Activated CD4-positive, alpha-beta T cell treated with anti-CD3 and anti-CD28 coated beads, Interleukin-2, amount 10 ng/mL, durations not matched to agents 7 days and 5 days (primary cell): ENCODE measurements around the gene ZNF579. TPM values are rescaled to one million over a fixed set of nuclear protein-coding genes. Genes with fewer than 3 reads are reported as not detected.
"Not testable (repeated sequence)": the region's sequence is repeated elsewhere in the genome, so short reads cannot be mapped to it uniquely, and the experiment has no call there.

Source experiments
- CTCF ChIA-PET: fragments of 350-600 bp; sonication (Branson Sonifier 250); formaldehyde crosslinking; loops from one replicate; lab custom pipeline; 2021; ENCODE audit warnings: antibody characterized with exemption; lab: Charles Lee
- POLR2A ChIA-PET: fragments of 350-600 bp; sonication (Branson Sonifier 250); formaldehyde crosslinking; loops from one replicate; lab custom pipeline; 2021; ENCODE audit warnings: antibody characterized with exemption; lab: Charles Lee
- DNase-seq: peaks from one replicate; pipeline ENCODE4 v3.0.0-alpha.2; 2020
- H3K27ac Mint-ChIP-seq: one replicate; pipeline ENCODE4 v1.8.0; 2021; ENCODE audit warnings: mild to moderate bottlenecking, moderate library complexity, mixed read lengths
- H3K27me3 Mint-ChIP-seq: one replicate; pipeline ENCODE4 v1.8.0; 2021; ENCODE audit warnings: mixed read lengths
- H3K36me3 Mint-ChIP-seq: one replicate; pipeline ENCODE4 v1.8.0; 2021; ENCODE audit warnings: low read depth, mixed read lengths
- H3K4me1 Mint-ChIP-seq: one replicate; pipeline ENCODE4 v1.8.0; 2021; ENCODE audit warnings: mixed read lengths
- H3K4me3 Mint-ChIP-seq: one replicate; pipeline ENCODE4 v1.8.0; 2021; ENCODE audit warnings: mild to moderate bottlenecking, moderate library complexity, mixed read lengths
- H3K9me3 Mint-ChIP-seq: one replicate; pipeline ENCODE4 v1.8.0; 2021; ENCODE audit warnings: mixed read lengths
- total RNA-seq, 2 experiments: library from RNA; stranded (reverse); gene quantifications; one replicate each; pipeline ENCODE4 v1.2.3, GENCODE V29; 2021

ZNF579 gene
- total RNA-seq, 2 experiments from 2014 or later = 7.0 to 8.0 TPM

DNA sequence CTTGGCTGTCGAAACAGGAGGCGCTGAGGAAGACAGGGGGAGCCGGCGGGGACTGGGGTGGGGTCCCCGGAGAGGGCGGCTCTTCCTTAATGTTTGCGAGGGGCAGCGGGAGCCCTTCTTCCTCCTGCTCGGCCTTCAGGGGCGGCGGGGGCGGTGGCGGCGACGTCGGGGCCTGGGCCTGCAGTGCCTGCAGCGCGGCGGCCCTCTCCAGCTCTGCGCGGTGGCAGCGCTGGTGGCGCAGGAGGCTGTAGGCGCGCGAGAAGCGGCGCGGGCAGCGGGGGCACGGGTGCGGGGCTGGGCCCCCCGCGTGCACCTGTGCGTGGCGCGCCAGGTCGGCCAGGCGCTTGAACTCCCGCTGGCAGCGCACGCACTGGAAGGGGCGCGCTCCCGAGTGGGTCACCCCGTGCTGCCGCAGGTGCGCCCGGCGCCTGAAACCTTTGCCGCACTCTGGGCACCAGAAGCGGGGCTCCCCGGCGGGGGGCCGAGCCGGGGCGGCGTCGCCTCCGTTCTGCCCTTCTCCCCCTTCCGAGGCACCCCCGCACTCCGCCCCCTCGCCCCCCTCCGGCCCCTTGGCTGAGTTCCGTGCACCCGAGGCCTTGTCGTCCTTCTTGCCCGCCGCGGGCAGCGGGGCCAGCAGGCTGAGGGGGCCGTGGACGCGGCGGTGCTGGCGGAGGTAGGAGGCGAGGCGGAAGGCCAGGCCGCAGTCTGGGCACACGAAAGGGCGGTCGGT lies 2.5 kb downstream of the ZNF579 start:
- no peak overlapping the region for H3K27ac Mint-ChIP-seq
- ChIA-PET CTCF (no interaction called here), POLR2A (no interaction called here)
- H3K36me3 Mint-ChIP-seq = peaks cover 12% of the 10 kb centered on the region
- no peak for DNase-seq
- no peaks in the 10 kb centered on the region for H3K27me3 Mint-ChIP-seq
- peaks cover 21% of the 10 kb centered on the region for H3K4me1 Mint-ChIP-seq
- no peak overlapping the region for H3K4me3 Mint-ChIP-seq
- H3K9me3 Mint-ChIP-seq = no peaks in the 10 kb centered on the region

GRCh38 chr19:55576746-55577145 lies 3.9 kb downstream of the ZNF579 start:
- ChIA-PET POLR2A (no interaction called here), CTCF (interaction anchor here (0.6 to 1.5 kb wide), 2 partner anchors 56 to 69 kb away, joined by 3 to 4 read pairs; no protein-coding TSS in a partner anchor)
- H3K36me3 Mint-ChIP-seq = peaks cover 12% of the 10 kb centered on the region
- no peaks in the 10 kb centered on the region for H3K9me3 Mint-ChIP-seq
- H3K27ac Mint-ChIP-seq = no peak overlapping the region
- peaks cover 17% of the 10 kb centered on the region for H3K4me1 Mint-ChIP-seq
- H3K4me3 Mint-ChIP-seq = no peak overlapping the region
- H3K27me3 Mint-ChIP-seq = no peaks in the 10 kb centered on the region
- DNase-seq = no peak

DNA sequence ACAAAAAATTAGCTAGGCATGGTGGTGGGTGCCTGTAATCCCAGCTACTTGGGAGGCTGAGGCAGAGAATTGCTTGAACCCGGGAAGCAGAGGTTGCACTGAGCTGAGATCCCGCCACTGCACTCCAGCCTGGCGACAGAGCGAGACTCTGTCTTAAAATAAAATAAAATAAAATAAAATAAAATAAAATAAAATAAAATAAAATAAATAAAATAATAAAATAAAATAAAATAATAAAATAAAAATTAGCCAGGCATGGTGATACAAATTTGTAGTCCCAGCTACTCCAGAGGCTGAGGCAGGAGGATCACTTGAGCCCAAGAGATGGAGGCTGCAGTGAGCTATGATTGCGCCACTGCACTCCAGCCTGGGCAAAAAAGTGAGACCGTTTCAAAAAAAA lies 6.7 kb downstream of the ZNF579 start:
- CTCF ChIA-PET = interaction anchor here (0.6 kb wide), 2 partner anchors 51 to 380 kb away, joined by 3 to 4 read pairs; no protein-coding TSS in a partner anchor

GRCh38 chr19:55569477-55569876 lies 11.2 kb downstream of the ZNF579 start:
- H3K4me3 Mint-ChIP-seq, DNase-seq, H3K36me3 Mint-ChIP-seq, POLR2A ChIA-PET, H3K27ac Mint-ChIP-seq, H3K9me3 Mint-ChIP-seq, CTCF ChIA-PET, H3K27me3 Mint-ChIP-seq, H3K4me1 Mint-ChIP-seq: not testable (repeated sequence)

More for the DNA sequence above, 6.7 kb downstream of the ZNF579 start:
- not testable (repeated sequence) for DNase-seq, H3K4me1 Mint-ChIP-seq, H3K4me3 Mint-ChIP-seq, H3K36me3 Mint-ChIP-seq, H3K27me3 Mint-ChIP-seq, H3K9me3 Mint-ChIP-seq, H3K27ac Mint-ChIP-seq
- POLR2A ChIA-PET = interaction anchor here (0.7 kb wide), 2 partner anchors 13 to 1385 kb away, joined by 3 to 4 read pairs; partner anchors contain the start of gene MBOAT7

GRCh38 chr19:55567708-55568328 lies 12.8 kb downstream of the ZNF579 start:
- Mint-ChIP-seq H3K9me3 (no peaks in the 10 kb centered on the region), H3K27ac (no peak overlapping the region), H3K27me3 (no peaks in the 10 kb centered on the region), H3K4me1 (no peaks in the 10 kb centered on the region), H3K36me3 (no peaks in the 10 kb centered on the region), H3K4me3 (no peak overlapping the region)
- DNase-seq = no peak
- ChIA-PET CTCF (no interaction called here), POLR2A (no interaction called here)

- Mint-ChIP-seq H3K27ac (no peak overlapping the region), H3K27me3 (no peaks in the 10 kb centered on the region), H3K4me3 (no peak overlapping the region), H3K36me3 (no peaks in the 10 kb centered on the region), H3K9me3 (no peaks in the 10 kb centered on the region), H3K4me1 (no peaks in the 10 kb centered on the region)
- CTCF ChIA-PET = no interaction called here
- POLR2A ChIA-PET = no interaction called here
- no peak for DNase-seq
Observed at GRCh38 chr19:55566823-55567222, 13.8 kb downstream of the ZNF579 start.

- ChIA-PET CTCF (no interaction called here), POLR2A (no interaction called here)
- no peak for DNase-seq
- no peaks in the 10 kb centered on the region for H3K9me3 Mint-ChIP-seq
- H3K4me3 Mint-ChIP-seq = no peak overlapping the region
- no peak overlapping the region for H3K27ac Mint-ChIP-seq
- no peaks in the 10 kb centered on the region for H3K36me3 Mint-ChIP-seq
- H3K27me3 Mint-ChIP-seq = peaks cover 3% of the 10 kb centered on the region
- no peaks in the 10 kb centered on the region for H3K4me1 Mint-ChIP-seq
Observed at GRCh38 chr19:55563261-55563690, 17.4 kb downstream of the ZNF579 start.

DNA sequence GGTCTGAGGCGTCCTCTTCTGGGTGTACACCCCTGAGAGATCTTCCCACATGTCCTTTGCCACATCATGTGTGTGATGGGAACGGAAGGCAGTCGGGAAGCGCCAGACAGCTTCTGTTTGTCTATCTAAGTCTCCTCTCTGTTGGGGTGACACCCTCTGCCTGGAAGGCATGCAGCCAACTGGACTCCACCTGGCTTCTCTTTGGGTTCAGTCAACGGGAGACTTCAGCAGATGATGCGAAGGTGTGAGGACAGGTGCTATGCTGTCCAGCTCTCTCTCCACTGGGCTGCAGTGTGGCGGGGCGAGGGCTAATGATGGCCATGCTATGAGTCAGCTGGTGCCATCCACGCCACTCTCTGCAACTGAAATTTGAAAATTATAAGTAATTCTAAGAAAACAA lies 21.0 kb downstream of the ZNF579 start:
- no peak for DNase-seq
- Mint-ChIP-seq H3K4me1 (no peaks in the 10 kb centered on the region), H3K9me3 (no peaks in the 10 kb centered on the region), H3K27me3 (peaks cover 3% of the 10 kb centered on the region), H3K4me3 (no peak overlapping the region), H3K36me3 (no peaks in the 10 kb centered on the region), H3K27ac (no peak overlapping the region)
- ChIA-PET CTCF (interaction anchor here (1.5 kb wide), 1 partner anchor 46 kb away, joined by 5 read pairs; the partner anchor contains the start of gene ZNF865), POLR2A (no interaction called here)

DNA sequence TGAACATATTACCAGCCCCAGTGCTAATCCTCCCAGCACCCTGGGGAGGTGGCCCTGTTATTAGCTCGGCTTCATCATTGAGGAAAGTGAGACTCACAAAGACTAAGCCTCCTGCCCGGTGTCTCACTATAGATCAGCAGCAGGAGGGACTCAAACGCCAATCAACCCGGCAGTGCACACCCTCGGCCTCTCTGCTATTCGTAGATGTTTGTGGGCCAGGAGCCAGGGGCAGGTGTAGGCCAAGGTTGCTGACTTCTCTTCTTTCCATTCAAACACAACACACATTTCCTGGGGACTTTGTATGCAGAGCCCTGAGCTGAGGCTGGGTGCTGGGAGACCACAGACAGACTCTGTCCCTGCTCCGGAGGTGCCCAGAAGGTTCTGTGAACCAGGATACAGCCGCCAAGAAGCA lies 25.9 kb downstream of the ZNF579 start:
- Mint-ChIP-seq H3K4me1 (no peaks in the 10 kb centered on the region), H3K27ac (no peak overlapping the region), H3K27me3 (no peaks in the 10 kb centered on the region), H3K9me3 (no peaks in the 10 kb centered on the region), H3K36me3 (no peaks in the 10 kb centered on the region), H3K4me3 (no peak overlapping the region)
- ChIA-PET POLR2A (no interaction called here), CTCF (no interaction called here)
- DNase-seq = no peak

DNA sequence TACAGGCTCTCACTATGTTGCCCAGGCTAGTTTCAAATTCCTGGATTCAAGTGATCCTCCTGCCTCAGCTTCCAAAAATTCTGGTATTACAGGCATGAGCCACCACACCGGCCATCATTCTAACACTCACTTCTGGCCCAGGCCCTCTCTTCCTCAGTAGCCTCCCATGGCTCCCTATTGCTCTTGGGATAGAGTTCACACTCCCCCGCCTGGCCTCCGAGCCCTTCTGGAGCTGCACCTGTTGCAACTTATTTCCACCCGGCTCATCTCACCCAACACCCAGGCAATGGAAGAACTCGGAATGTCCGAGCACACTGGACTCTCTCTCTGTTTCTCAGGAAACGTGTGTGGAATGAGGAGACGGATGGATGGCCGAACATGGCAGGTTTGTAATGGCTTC lies 26.3 kb downstream of the ZNF579 start:
- Mint-ChIP-seq H3K36me3 (no peaks in the 10 kb centered on the region), H3K4me3 (no peak overlapping the region), H3K4me1 (no peaks in the 10 kb centered on the region), H3K9me3 (no peaks in the 10 kb centered on the region), H3K27me3 (no peaks in the 10 kb centered on the region), H3K27ac (no peak overlapping the region)
- ChIA-PET CTCF (no interaction called here), POLR2A (no interaction called here)
- DNase-seq = no peak

DNA sequence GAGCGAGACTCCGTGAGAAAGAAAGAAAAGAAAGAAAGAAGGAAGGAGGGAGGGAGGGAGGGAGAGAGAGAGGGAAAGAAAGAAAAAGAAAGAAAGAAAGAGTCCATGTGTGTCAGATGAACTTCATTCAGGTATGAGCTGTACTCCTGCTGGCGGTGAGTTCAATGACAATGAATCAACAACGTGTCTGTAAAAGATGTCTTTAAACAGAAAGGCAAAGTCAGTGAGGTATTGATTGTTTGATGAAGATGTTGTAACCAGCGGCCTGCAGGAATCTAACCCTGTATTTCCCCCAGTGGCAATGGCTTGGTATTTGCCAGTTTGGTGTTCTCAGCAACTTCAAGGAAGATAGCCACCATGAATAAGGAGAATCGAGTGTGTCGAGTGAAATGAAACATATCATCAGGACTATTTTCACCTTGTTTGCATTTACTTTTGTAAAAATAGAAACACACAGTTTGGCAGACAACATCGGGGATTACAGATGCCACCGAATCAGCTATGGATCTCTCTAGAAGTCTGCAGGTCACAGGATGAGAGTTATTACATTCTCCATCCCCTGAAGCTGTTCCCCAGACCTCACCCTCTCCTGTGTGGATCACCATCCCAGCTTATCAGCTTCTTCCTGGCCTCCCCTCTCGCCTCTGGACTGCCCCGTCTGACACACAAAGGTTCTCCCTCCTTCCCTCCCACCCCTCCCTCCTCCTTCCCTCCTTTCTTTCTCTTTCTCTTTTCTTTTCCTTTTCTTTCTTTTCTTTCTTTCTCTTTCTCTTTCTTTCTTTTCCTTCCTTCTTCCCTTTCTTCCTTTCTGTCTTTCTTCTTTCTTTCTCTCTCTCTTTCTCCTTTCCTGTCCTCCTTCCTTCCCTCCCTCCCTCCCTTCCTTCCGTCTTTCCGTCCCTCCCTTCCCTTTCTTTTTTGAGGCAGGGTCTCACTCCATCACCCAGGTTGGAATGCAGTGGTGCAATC lies 27.1 kb downstream of the ZNF579 start:
- no peaks in the 10 kb centered on the region for H3K27me3 Mint-ChIP-seq
- H3K4me1 Mint-ChIP-seq = no peaks in the 10 kb centered on the region
- H3K9me3 Mint-ChIP-seq = no peaks in the 10 kb centered on the region
- no peak overlapping the region for H3K27ac Mint-ChIP-seq
- no peaks in the 10 kb centered on the region for H3K36me3 Mint-ChIP-seq
- DNase-seq = no peak
- H3K4me3 Mint-ChIP-seq = no peak overlapping the region
- CTCF ChIA-PET = interaction anchor here (1.1 kb wide), 1 partner anchor 73 kb away, joined by 3 read pairs; no protein-coding TSS in a partner anchor
- POLR2A ChIA-PET = no interaction called here

DNA sequence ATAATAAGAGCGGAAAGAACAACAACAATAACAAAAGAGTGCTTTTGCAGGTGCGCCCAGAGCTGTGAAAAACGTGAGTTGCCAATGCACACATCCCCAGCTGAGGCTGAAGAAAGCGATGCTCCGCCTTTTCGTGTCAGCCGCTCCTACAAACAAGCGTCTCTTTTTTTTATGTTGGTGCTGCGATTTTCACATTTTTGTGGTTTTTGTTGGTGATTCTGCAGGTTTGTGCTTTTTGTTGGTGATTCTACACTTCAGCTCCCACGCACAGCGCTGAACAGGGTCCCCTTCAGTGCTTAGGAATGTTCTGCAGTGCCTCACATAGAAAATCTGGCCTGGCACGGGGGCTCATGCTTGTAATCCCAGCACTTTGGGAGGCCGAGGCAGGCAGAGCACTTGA lies 28.0 kb downstream of the ZNF579 start:
- POLR2A ChIA-PET = no interaction called here
- H3K4me1 Mint-ChIP-seq = no peaks in the 10 kb centered on the region
- CTCF ChIA-PET = interaction anchor here (1.1 kb wide), 1 partner anchor 74 kb away, joined by 3 read pairs; no protein-coding TSS in a partner anchor
- no peak overlapping the region for H3K4me3 Mint-ChIP-seq
- no peak for DNase-seq
- H3K27me3 Mint-ChIP-seq = peaks cover 7% of the 10 kb centered on the region
- H3K9me3 Mint-ChIP-seq = no peaks in the 10 kb centered on the region
- H3K27ac Mint-ChIP-seq = no peak overlapping the region
- H3K36me3 Mint-ChIP-seq = no peaks in the 10 kb centered on the region
